C4-2B (cell line): ENCODE measurements around the gene EPHB4.

Source experiments
- H3K27ac ChIP-seq: fragments of 450-650 bp; 2 replicates; pipeline ENCODE4 v1.5.1; 2017
- ZFX ChIP-seq: fragments of 450-650 bp; IDR thresholded peaks from 2 replicates; pipeline ENCODE4 v1.6.1; 2017
- TF ChIP-seq, protein P1 (sequence below): fragments of 450-650 bp; conservative IDR thresholded peaks from 2 replicates; pipeline ENCODE4 v1.5.1; 2017; ENCODE audit warnings: mild to moderate bottlenecking

Gene EPHB4

DNA sequence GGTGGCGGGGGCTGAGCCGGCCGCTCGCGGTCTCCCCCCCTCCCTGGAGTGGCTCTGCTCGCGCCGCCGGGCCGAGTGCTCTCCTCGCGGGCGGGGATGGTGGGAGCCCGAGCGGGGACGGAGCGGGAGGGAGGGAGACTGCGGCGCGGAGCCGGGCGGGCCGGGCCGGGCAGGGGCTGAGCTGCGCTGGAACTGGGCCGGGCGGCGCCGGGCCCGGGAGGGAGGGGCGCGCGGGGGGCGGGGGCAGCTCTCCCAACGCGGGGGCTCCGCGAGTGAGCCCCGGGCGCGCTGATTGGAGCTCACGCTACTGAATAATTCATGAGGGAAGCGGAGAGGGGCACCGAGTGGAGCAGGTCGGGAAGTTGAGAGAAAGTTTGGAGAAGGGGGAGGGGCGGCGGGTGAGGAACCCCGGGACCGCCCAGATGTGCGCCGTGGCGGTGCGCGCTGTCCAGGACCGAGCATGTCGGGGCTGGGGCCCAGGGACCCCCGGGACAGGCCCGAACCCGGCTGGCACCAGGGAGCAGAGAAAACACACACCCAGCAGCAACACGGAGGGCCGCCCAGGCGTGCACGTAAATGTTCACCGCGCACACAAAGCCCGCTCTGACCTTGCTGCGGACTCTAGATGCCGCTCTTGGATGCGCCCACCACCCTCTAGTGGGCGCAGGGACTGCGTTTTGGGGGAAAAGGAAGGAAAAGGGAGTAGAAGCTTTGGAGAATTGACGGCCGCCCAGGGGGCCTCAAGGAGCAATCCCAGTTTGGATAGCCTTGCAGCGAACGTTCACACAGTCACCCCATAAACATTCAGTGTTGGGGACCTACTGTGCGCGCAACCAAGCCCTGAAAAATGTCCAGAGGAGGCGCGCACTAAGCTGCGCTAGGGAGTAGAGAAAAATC lies at the start of gene EPHB4:
TSS of gene EPHB4 (minus strand) at position 194 of the 897 bp plus-strand sequence. CDS start 493 bp downstream, outside the sequence.
- H3K27ac ChIP-seq = peak within 1 kb of the TSS; percentile 77
- 0 out of 2 replicates have a peak, but pooled peaks have one; percentile 73 for TF ChIP-seq ZFX
- TF ChIP-seq, protein P1, sequence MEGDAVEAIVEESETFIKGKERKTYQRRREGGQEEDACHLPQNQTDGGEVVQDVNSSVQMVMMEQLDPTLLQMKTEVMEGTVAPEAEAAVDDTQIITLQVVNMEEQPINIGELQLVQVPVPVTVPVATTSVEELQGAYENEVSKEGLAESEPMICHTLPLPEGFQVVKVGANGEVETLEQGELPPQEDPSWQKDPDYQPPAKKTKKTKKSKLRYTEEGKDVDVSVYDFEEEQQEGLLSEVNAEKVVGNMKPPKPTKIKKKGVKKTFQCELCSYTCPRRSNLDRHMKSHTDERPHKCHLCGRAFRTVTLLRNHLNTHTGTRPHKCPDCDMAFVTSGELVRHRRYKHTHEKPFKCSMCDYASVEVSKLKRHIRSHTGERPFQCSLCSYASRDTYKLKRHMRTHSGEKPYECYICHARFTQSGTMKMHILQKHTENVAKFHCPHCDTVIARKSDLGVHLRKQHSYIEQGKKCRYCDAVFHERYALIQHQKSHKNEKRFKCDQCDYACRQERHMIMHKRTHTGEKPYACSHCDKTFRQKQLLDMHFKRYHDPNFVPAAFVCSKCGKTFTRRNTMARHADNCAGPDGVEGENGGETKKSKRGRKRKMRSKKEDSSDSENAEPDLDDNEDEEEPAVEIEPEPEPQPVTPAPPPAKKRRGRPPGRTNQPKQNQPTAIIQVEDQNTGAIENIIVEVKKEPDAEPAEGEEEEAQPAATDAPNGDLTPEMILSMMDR = no peak

DNA sequence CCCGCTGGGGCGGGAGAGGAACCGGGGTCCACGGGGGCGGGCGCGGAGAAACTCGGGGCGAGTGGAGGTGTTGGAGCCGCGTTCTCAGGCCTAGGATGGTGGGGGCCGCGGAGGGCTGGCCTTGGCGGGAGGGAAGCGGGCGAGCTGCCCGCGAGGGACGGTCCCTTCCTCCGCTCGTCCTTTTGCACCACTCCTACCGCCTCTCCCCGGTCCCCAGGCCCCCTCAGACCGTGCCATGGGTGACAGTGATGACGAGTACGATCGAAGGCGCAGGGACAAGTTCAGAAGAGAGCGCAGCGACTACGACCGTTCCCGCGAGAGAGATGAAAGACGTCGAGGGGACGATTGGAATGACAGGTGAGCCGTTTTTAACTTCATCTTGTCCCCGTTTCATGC lies 48.0 kb upstream of the EPHB4 start:
- peak overlapping the region; percentile 97 for H3K27ac ChIP-seq
- no peak for TF ChIP-seq ZFX
- TF ChIP-seq, protein P1 = no peak

DNA sequence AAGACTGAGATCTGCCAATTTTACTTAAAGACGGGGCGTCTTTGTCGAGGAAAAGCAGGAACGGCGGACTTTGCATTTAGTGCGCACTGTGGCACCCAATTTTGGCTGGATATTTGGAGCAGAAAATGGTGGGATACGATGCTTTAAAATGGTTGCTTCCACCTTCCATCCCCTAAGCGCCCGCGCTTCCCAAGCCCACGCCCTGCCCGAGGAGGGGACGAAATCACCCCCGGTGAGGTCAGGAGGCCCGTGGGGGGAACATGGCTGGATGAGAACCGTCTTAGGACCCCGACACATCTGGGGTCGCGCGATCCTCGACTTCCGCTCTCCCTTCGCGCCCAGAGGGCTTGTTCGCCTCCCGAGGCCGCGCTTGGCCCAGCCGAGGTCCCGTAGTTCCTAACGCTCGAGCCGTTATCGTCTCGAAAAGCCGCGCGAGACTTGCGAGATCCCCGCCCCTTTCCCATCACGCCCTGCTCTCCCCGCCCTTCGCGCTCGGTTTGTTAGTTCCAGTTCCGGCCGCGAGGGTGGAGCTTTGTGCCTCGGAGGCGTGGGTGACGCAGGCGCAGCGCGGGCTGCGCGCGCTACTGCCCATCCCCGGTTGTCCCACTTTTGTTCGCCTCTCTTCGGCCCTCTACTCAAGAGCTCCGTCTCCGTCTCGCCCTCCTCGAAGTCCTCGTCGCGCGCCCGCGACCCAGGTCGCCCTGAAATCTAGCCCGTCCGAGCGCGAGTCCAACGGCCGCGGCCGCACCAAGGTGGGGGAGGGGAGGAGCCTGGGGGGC lies 47.4 kb upstream of the EPHB4 start, which contains the start of gene SRRT:
TSS of gene SRRT (plus strand) at position 527 of the 779 bp plus-strand sequence. CDS start 488 bp downstream, outside the sequence.
- TF ChIP-seq ZFX = peak; percentile 82; the same call in 1 of the 2 replicates
- TF ChIP-seq, protein P1 = no peak

DNA sequence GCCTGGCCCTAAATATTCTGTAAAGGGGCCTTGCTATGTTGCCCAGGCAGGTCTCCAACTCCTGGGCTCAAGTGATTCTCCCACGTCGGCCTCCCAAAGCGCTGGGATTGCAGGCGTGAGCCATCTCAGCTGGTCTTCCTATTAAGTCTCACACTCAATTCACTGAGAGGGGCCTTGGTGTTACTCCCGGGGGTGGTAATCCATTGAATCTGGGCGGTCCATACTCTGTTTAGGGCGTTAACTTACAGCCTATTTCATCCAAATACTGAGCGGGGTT lies 46.9 kb upstream of the EPHB4 start:
- no peak for TF ChIP-seq ZFX
- TF ChIP-seq, protein P1 = no peak
- H3K27ac ChIP-seq = peak overlapping the region; percentile 97

More for the DNA sequence above, 47.4 kb upstream of the EPHB4 start, which contains the start of gene SRRT:
- H3K27ac ChIP-seq = peak within 1 kb of the TSS; percentile 97

DNA sequence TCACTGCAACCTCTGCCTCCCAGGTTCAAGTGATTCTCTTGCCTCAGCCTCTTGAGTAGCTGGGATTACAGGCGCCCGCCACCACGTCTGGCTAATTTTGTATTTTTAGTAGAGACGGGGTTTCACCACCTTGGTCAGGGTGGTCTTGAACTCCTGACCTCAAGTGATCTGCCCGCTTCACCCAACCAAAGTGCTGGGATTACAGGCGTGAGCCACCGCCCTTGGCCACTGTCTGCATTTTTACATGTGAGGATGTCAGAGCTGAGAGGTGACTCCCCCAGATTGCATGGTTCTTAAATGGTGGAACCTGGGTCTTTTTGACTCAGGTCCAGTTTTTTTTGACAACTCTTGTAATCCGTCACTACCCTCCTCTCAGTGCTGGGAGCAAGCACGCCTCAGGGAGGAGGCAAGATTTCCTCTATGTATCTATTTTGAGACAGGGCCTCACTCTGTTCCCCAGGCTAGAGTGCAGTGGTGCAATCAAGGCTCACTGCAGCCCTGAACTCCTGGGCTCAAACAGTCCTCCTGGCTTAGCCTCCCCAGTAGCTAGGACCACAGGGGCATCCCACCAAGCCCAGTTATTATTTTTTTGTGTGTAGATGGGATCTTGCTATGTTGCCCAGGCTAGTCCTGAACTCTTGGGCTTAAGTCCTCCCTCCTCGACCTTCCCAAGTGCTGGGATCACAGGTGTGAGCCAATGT lies 46.4 kb upstream of the EPHB4 start:
- TF ChIP-seq ZFX = no peak
- TF ChIP-seq, protein P1 = no peak
- H3K27ac ChIP-seq = peak overlapping the region; percentile 97

DNA sequence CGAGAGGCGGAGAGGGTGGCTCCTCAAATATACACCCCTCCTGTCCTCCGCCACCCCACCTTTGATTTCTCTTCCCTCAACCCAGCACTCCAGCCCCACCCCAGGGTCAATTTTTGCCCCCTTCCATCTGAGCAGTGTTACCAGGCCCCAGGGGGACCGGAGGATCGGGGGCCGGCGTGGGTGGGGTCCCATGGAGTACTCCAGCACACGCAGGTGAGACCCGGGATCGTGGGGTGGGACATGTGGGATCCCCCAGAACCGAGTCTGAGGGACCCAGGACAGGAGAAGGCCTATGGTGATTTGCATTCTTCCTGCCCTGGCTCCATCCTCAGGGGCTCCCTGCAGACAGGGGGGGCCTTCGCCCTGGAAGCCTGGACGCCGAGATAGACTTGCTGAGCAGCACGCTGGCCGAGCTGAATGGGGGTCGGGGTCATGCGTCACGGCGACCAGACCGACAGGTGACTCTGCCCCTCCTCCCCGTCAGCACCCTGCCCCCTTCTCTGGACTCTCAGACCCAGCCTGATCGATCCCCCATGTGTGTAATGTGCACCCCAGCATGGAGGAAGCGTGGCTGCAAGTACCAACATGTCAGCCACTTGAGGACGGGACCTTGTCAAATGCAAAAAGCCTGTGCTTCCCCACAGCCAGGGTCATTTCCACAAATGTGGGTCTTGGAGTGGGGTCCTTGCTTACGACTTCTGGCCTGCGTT lies 40.6 kb upstream of the EPHB4 start:
- no peak overlapping the region for H3K27ac ChIP-seq

More for the DNA sequence above, 40.6 kb upstream of the EPHB4 start:
- TF ChIP-seq, protein P1 = no peak
- TF ChIP-seq ZFX = no peak
